NCI-H345 treated with DMSO at 0.1 percent for 48 hours (cell line): ENCODE measurements around the gene SASH1.

Experiments used
- DNase-seq: peaks from one replicate; lab custom pipeline; 2025; ENCODE audit not compliant: unreplicated experiment; lab: John Stamatoyannopoulos, UW

SASH1 gene

GRCh38 chr6:148491638-148492251 lies 149.1 kb downstream of the SASH1 start:
- DNase-seq, result no peak

- no peak for DNase-seq
Observed at GRCh38 chr6:148492654-148493290, 150.1 kb downstream of the SASH1 start.

- no peak for DNase-seq
Observed at GRCh38 chr6:148493424-148493823, 150.8 kb downstream of the SASH1 start.

DNA sequence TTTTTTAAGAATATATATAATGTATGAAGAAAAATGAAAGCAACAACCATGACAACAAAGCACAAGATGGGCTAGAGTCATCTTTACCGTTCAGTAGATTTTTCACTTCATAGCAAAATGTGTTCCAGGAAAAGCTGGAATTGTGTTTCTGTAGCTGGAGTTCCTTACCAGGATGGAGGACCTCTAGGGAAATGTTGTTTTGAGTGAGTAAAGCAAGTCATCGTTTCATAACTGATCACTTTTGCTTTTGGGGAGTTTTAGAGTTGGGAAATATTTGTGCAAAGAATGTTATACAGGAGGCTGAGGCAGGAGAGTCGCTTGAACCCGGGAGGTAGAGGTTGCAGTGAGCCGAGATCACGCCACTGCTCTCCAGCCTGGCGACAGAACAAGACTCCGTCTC lies 151.6 kb downstream of the SASH1 start:
- no peak for DNase-seq

DNA sequence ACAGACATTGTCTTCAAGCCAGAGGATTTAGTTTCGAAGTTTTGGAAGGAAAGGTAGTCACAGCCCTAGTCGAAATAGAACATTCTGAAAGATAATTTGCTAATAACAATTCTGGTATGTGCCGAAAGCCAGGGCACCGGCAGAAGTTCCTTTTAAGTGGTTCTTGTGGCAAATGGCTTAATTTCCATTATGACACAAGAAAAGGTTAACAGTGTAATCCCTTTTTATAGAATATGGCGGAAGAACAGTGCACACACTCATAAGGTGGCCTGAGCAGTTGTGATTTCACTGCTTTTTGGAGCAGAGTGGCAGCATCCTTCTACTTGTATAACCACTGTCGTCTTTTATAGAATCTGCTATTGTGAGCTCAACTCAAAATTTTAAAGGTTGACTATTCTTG lies 152.4 kb downstream of the SASH1 start:
- no peak for DNase-seq

GRCh38 chr6:148497257-148497656 lies 154.6 kb downstream of the SASH1 start:
- DNase-seq, result no peak

GRCh38 chr6:148497717-148498116 lies 155.1 kb downstream of the SASH1 start:
- DNase-seq, result no peak

DNA sequence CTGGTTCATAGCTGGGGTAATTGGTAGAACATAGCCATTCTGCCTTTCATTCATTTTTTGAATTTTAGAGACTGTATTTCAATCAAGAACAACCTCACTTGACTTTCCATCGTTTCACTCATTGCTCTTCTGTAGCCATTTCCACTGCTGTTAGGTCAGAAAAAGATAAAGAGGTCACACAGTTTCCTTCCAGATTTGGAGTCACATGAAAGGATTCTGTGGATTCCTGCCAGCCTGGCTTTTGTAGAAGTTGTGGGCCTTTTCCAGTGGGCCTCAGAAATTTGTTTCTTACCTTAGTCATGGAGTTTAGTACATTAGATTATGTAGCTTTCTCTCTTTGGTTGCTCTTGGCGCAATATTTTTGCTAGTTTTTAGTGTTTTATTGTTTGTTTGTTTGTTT lies 157.8 kb downstream of the SASH1 start:
- no peak for DNase-seq

GRCh38 chr6:148501178-148501590 lies 158.5 kb downstream of the SASH1 start:
- no peak for DNase-seq

DNA sequence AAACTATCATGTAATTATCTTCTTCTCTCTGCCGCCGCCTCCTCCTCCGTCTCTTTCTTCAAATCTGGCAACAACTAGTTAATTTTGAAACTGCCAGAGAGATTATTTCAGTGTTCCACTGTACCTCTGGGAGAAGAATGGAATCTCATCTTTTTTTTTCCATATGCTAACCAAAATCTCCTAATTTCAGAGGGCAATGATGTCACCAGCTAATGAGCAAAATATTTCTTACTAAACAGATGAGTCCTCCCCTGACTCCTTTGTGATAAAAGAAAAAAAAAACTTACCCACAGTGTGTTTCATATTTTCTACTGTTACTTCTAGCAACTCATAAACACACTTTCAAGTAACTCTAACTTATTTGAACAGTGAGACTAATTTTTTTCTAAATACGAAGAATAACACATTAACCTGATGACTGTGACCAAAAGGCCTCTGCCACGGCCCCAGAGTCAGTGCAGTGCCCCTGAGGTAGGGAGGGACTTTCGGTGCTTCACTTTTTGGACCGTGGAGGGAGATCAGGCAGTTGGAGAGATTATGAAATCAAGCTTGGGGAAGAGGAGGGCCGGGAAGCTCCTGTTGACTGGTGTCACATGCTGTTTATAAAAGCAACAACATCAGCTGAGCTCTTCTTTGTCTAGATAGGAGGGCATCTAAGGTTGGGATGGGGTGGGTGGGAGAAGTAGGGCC lies 159.6 kb downstream of the SASH1 start:
- no peak for DNase-seq

GRCh38 chr6:148502773-148503135 lies 160.1 kb downstream of the SASH1 start:
- no peak for DNase-seq

DNA sequence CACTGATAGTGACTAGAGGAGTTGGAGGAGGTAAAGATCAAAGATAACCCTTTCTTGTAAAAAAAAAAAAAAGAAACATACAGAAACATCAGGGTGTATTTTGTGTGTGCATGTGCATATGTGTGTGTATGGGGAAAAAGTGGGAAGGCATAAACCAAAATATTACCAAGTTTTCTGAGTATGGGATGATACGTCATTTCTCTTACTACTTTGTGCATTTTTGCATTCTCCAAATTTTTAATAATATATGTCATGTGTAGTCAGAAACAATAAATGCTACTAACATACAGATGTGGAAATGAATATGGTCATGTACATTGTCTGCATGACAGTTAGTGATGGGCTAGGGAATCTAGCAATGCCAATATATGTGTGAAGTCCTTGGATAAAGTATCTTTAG lies 161.1 kb downstream of the SASH1 start:
- DNase-seq, result no peak

- DNase-seq, result no peak
Observed at GRCh38 chr6:148507774-148508173, 165.1 kb downstream of the SASH1 start.

DNA sequence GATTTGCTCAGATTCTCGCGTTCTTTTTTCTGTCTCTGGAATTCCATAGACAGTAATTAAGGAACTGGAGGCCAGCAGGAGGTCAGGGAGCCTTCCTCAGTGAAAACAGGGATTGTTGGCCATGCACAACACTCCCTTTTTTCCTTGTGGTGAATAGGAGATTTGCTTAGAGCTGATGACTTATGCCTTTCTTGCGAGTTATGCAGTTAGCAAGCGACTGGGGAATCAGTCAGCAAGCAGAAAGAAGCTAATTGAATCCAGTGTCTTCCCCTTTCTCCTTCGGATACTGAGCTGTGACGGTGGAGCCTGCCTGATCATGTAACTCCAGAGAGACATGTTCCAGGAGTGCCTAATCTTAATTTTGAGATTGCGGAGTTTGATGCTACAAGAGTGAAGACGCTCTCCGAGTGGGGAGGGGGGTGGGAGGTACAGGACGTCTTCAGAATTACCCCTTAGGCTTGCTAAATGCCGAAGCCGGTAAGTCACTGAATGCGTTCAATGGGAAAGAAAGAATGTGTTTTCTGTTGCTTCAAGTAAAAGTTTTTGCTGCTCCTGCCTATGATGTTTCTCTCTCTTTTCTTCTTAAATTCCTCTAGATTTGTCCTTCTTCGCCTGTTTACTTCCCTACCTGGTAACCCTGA lies 165.9 kb downstream of the SASH1 start:
- no peak for DNase-seq

DNA sequence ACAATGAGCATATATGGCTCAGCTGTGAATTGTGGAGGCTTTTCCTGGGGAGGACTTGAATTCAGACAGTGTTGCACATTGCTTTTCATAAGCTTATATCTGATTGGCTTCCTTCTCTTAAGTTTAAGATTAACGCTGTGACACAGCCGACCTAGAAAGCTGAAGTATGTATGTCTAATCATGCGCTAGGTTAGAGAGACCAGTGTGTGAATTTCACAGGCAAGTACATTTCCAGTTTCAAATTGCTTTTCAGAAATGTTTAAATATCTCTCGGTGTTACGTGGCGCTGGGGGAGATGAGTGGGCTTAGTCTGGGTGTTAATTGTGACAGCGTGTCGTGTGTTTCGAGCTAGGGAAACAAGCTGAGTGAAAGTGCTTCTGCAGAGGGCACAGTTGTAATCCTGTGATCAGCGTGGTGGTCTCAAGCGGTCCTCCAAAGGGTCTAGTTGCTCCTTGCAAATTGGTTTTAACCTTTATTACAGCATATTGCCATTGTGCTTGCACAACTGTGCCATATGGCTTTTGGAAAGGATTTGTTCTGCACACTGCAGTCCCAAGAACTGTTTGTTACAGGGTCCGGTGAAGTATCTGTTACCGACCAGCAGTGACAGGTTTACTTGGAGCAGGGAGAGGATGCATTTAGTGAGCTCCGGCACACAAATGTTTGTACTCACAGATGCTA lies 166.6 kb downstream of the SASH1 start:
- DNase-seq, result no peak

- no peak for DNase-seq
Observed at GRCh38 chr6:148509800-148510581, 167.4 kb downstream of the SASH1 start.

- no peak for DNase-seq
Observed at GRCh38 chr6:148513145-148514071, 170.8 kb downstream of the SASH1 start.

DNA sequence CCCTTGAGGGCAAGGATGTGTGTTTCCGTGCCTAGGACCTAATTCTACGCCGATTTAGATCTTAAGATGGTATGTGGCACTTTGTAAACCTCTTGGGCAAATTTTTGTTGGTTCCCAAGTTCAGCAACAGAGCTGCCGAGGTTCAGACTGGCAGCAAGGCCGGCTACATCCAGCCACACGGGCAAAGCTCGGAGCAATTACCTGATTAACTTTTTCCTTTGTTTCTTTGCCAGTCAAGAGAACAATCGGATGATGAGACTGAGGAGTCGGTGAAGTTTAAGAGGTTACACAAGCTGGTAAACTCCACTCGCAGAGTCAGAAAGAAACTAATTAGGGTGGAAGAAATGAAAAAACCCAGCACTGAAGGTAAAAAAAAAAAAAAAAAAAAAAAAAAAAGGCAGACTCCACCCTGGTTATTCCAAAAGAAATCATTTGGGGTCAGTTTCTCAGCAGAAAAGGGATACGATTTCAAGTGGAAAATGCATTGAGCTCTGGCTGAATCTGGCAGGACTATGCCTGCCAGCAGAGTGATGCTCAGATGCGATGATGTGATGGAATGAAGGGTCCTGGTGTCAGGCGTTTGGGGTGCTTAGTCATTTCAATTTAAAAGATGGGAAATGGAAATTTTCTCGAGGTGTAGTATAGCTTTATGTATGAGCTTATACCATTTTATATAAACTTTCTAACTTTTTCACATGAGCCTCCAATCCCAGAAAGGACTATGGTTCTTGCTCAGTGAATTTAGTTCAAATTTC lies 171.6 kb downstream of the SASH1 start:
- no peak for DNase-seq

GRCh38 chr6:148516217-148516616 lies 173.6 kb downstream of the SASH1 start:
- DNase-seq, result no peak
